GM23248 (cell line): Measurements from ENCODE around the gene COL26A1. TPM values are rescaled to one million over a fixed set of nuclear protein-coding genes. Genes with fewer than 3 reads are reported as not detected.

Source experiments
- DNase-seq: peaks from one replicate; pipeline ENCODE4 v3.0.0-alpha.2; 2015
- H2AFZ ChIP-seq: fragments of 200-600 bp; sonication (generic); 2 replicates; pipeline ENCODE4 v1.6.1; 2016; ENCODE audit warnings: antibody characterized with exemption
- H3F3A ChIP-seq: fragments of 200-600 bp; sonication (generic); 2 replicates; pipeline ENCODE4 v1.6.1; 2016; ENCODE audit warnings: mild to moderate bottlenecking, antibody characterized with exemption, mixed run types; ENCODE audit not compliant: insufficient read depth
- H3K27ac ChIP-seq: fragments of 200-600 bp; sonication (generic); 2 replicates; pipeline ENCODE4 v1.5.1; 2016; ENCODE audit warnings: mild to moderate bottlenecking
- H3K27me3 ChIP-seq: fragments of 200-600 bp; sonication (generic); replicated peaks from 2 replicates; pipeline ENCODE4 v1.6.1; 2016; ENCODE audit warnings: mild to moderate bottlenecking; ENCODE audit not compliant: insufficient read depth
- H3K36me3 ChIP-seq: fragments of 200-600 bp; sonication (generic); 2 replicates; pipeline ENCODE4 v1.6.1; 2016; ENCODE audit warnings: low read depth, mild to moderate bottlenecking
- H3K4me1 ChIP-seq: fragments of 200-600 bp; sonication (generic); 2 replicates; pipeline ENCODE4 v1.6.1; 2016; ENCODE audit warnings: mild to moderate bottlenecking; ENCODE audit not compliant: insufficient read depth
- H3K4me2 ChIP-seq: fragments of 200-600 bp; sonication (generic); one replicate; pipeline ENCODE4 v1.6.1; 2016; ENCODE audit warnings: mild to moderate bottlenecking; ENCODE audit not compliant: unreplicated experiment
- H3K4me3 ChIP-seq: fragments of 200-600 bp; sonication (generic); 2 replicates; pipeline ENCODE4 v1.5.1; 2016; ENCODE audit warnings: mild to moderate bottlenecking
- H3K79me2 ChIP-seq: fragments of 200-600 bp; sonication (generic); 2 replicates; pipeline ENCODE4 v1.6.1; 2016; ENCODE audit warnings: mild to moderate bottlenecking; ENCODE audit not compliant: insufficient read depth
- H3K9ac ChIP-seq: fragments of 200-600 bp; sonication (generic); 2 replicates; pipeline ENCODE4 v1.6.1; 2016; ENCODE audit warnings: mild to moderate bottlenecking
- H3K9me2 ChIP-seq: fragments of 200-600 bp; sonication (generic); 2 replicates; pipeline ENCODE4 v1.6.1; 2016; ENCODE audit warnings: mixed run types, mild to moderate bottlenecking, moderate library complexity; ENCODE audit not compliant: insufficient read depth
- H3K9me3 ChIP-seq: fragments of 200-600 bp; sonication (generic); one replicate; pipeline ENCODE4 v1.6.1; 2017; ENCODE audit warnings: low read depth
- H4K20me1 ChIP-seq: fragments of 200-600 bp; sonication (generic); 2 replicates; pipeline ENCODE4 v1.6.0; 2016; ENCODE audit not compliant: insufficient read depth
- EZH2 ChIP-seq: fragments of 200-600 bp; sonication (generic); IDR thresholded peaks from 2 replicates; pipeline ENCODE4 v1.6.1; 2018; ENCODE audit warnings: antibody characterized with exemption, mild to moderate bottlenecking; ENCODE audit not compliant: insufficient read depth, poor library complexity, severe bottlenecking
- EZH2phosphoT487 ChIP-seq: fragments of 200-600 bp; sonication (generic); IDR thresholded peaks from 2 replicates; pipeline ENCODE4 v1.6.1; 2018; ENCODE audit warnings: antibody characterized with exemption, moderate library complexity, mild to moderate bottlenecking, low read depth; ENCODE audit not compliant: insufficient read depth
- WGBS, 2 experiments: methylation state at CpG; one replicate each; pipeline ENCODE4 v1.1.6; 2015 to 2017; ENCODE audit warnings: low lambda C conversion rate in 2 of 2, low coverage in 1 of 2; ENCODE audit errors: missing lambda C conversion rate in 2 of 2; 5-methylcytosine and 5-hydroxymethylcytosine counted together
- in situ Hi-C: fragments of 300-500 bp; cut with MboI; formaldehyde crosslinking; loops from 2 replicates; pipeline ENCODE4 v1.15.0; 2020
- polyA plus RNA-seq: library from polyadenylated mRNA; unstranded; fragments of >200 nt; fragmentation: Nextera tagmentation; extraction: Ambion mirVana; gene quantifications from 2 replicates; pipeline ENCODE4 v1.2.1, GENCODE V29; 2016
- total RNA-seq: library from RNA; depleted of rRNA; stranded (reverse); fragments of >200 nt; shearing (Covaris generic); gene quantifications from 2 replicates; pipeline ENCODE4 v1.2.3, GENCODE V29; 2014

Gene COL26A1
- total and polyA plus RNA-seq, 2 experiments from 2014 or later = not detected

DNA sequence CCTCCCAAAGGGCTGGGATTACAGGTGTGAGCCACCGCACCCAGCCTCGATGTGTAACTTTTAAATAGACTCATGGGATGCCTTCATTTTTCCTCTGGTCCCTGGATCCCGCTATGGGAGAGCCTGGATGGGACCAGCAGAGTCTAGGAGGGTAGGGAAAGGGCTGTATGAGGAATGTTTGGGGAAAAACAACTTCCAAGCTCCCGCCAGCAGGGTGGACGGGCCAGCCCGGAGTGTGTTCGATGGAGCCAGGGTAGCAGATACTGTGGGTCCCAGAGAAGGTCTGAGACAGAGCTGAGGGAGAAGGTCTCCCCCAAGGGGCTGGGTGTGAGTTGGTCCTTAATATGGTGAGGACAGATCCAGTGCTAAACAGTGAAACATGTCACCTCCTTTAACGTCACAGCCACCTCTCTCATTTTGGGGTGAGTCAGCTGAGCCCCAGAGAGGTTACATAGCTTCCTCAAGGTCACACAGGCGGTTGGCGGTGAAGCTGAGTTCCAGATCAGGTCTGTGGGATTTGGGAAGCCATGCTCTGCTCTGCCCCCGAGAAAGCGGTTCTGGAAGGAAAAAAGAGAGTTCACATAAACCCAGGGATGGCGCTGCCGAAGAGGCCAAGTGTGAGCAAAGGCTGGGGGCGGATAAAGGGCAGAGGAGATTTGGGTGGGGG, 200.0 kb downstream of the COL26A1 start:
- H2AFZ ChIP-seq = no peak overlapping the region
- 64% methylated on average over 15 of the region's 15 CpGs for WGBS, 2 experiments
- H3K79me2 ChIP-seq = no peaks in the 10 kb centered on the region
- H3K27ac ChIP-seq = no peak overlapping the region
- no peak overlapping the region for H3K9ac ChIP-seq
- H3K36me3 ChIP-seq = no peaks in the 10 kb centered on the region
- no peaks in the 10 kb centered on the region for H3F3A ChIP-seq
- no peak overlapping the region for H3K4me2 ChIP-seq
- no peaks in the 10 kb centered on the region for H4K20me1 ChIP-seq
- in situ Hi-C loops = no loop called here
- TF ChIP-seq EZH2phosphoT487 = no peak
- peak; percentile 61 for TF ChIP-seq EZH2
- no peaks in the 10 kb centered on the region for H3K9me3 ChIP-seq
- H3K4me3 ChIP-seq = no peak overlapping the region
- peaks cover 39% of the 10 kb centered on the region for H3K27me3 ChIP-seq
- H3K4me1 ChIP-seq = no peaks in the 10 kb centered on the region
- peak; percentile 12 for DNase-seq
- H3K9me2 ChIP-seq = no peaks in the 10 kb centered on the region

DNA sequence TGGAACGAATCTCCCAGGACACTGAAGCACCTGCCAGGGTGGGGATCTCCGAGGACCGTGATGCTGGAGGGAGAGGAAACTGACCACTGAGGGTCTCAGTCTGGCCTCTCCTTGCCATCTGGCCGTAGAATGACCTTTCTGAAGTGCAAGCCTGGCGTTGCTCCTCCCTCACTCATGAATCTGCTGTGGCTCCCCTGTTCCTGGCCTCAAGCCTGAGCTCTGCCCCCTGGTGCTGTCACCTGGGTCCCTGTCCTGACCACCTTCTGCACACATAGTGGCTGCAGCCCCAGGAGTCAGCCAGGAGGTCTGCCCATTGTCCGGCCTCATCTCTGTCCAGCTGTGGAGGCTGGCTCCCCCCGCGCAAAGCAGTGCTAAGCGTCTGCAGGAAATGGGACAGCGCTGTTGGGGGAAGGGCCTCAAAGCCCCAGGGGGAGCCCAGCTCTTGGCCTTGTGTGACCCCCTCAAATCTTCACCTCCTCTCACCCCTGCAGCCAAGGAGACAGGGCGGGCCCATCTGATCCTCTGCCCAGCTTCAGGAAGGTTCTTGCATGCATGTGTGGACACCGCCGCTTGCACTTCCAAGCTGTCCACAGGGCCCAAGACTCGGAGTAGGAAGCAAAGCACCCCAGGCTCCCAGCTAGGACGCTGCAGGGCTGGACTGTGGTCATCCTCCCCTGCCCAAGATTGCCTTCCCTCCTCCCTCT, 200.7 kb downstream of the COL26A1 start:
- H3K79me2 ChIP-seq = no peaks in the 10 kb centered on the region
- H3K4me3 ChIP-seq = no peak overlapping the region
- no peaks in the 10 kb centered on the region for H3K4me1 ChIP-seq
- H3K9ac ChIP-seq = no peak overlapping the region
- no peaks in the 10 kb centered on the region for H3K36me3 ChIP-seq
- in situ Hi-C loops = no loop called here
- no peak overlapping the region for H2AFZ ChIP-seq
- no peak overlapping the region for H3K4me2 ChIP-seq
- H4K20me1 ChIP-seq = no peaks in the 10 kb centered on the region
- H3K9me2 ChIP-seq = no peaks in the 10 kb centered on the region
- WGBS, 2 experiments = 25 to 37% methylated on average over 15 of the region's 15 CpGs
- H3K27me3 ChIP-seq = peaks cover 42% of the 10 kb centered on the region
- DNase-seq = no peak
- H3K27ac ChIP-seq = no peak overlapping the region
- no peaks in the 10 kb centered on the region for H3K9me3 ChIP-seq
- H3F3A ChIP-seq = no peaks in the 10 kb centered on the region
- TF ChIP-seq EZH2 (no peak), EZH2phosphoT487 (no peak)

DNA sequence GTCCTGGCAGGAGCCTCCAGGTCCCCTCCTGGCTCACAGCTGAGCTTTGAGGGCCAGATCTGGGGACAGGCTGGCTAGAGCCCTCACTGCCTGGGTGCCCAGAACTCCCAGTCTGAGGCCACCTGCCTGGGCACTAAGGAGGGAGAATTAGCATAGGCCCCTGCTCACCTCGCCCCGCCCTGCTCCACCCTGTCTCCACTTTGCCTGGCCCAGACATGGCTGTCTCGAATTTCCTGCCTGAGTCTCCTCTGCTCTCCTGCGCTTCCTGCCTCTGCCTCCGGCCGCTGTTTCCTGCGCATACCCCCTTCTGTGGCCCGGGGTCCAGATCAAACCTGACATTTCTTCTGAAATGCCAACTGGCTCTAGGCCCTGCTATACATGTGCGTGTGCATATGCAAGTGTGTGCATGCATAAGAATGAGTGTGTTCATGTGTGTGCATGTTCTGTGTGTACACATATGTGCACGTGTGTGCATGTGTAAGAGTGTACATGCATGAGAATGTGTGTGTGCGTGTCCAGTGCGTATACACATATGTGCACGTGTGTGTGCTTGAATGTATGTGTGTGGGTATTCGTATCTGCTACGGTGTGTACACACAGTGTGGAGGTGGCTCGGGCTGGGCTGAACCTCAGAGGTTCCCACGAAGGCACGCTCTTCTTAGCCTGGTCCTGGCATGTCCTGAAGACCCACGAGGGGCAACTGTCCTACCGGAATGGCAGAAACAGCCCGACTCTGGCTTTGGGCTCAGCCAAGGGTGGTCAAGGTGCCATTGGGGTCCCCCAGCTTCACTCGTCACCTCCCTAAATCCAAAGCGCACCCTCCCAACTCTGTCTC, 201.5 kb downstream of the COL26A1 start:
- Histone ChIP-seq H4K20me1 (no peaks in the 10 kb centered on the region), H3K4me2 (no peak overlapping the region), H3K27me3 (peaks cover 42% of the 10 kb centered on the region), H3K36me3 (no peaks in the 10 kb centered on the region), H3K4me3 (no peak overlapping the region), H2AFZ (no peak overlapping the region), H3K9ac (no peak overlapping the region), H3K27ac (no peak overlapping the region), H3K79me2 (no peaks in the 10 kb centered on the region), H3K9me3 (no peaks in the 10 kb centered on the region), H3K9me2 (no peaks in the 10 kb centered on the region), H3F3A (no peaks in the 10 kb centered on the region), H3K4me1 (no peaks in the 10 kb centered on the region)
- no peak for DNase-seq
- 56 to 63% methylated on average over 22 to 23 of the region's 23 CpGs for WGBS, 2 experiments
- in situ Hi-C loops = no loop called here
- TF ChIP-seq EZH2 = no peak
- TF ChIP-seq EZH2phosphoT487 = no peak

DNA sequence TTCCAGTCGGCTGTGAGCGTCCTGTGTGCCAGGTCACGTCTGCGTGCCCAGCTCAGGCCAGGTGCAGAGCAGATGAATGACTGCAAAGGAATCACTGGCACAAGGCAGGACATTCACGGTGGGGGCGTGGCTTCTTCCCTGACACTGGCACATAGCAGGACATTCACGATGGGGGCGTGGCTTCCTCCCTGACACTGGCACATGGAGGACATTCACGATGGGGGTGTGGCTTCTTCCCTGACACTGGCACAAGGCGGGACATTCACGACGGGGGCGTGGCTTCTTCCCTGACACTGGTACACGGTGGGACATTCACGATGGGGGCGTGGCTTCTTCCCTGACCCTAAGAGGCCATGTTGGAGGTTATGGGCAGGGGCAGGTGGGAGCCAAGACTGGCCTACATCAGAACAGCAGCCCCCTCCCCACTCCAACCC, 202.1 kb downstream of the COL26A1 start:
- Histone ChIP-seq H3K27me3 (peaks cover 42% of the 10 kb centered on the region), H3K4me2 (no peak overlapping the region), H3K79me2 (no peaks in the 10 kb centered on the region), H3K9me2 (no peaks in the 10 kb centered on the region), H3K9me3 (no peaks in the 10 kb centered on the region), H2AFZ (no peak overlapping the region), H3F3A (no peaks in the 10 kb centered on the region), H3K27ac (no peak overlapping the region), H3K4me1 (no peaks in the 10 kb centered on the region), H4K20me1 (no peaks in the 10 kb centered on the region), H3K4me3 (no peak overlapping the region), H3K36me3 (no peaks in the 10 kb centered on the region), H3K9ac (no peak overlapping the region)
- DNase-seq = peak; percentile 31
- in situ Hi-C loops = no loop called here
- TF ChIP-seq EZH2phosphoT487 = no peak
- no peak for TF ChIP-seq EZH2
- WGBS, 2 experiments = 10 to 12% methylated on average over 15 to 16 of the region's 16 CpGs
